Ishikawa (cell line): ENCODE data around the gene ESRRA.

Experiments
- CEBPB ChIP-seq: IDR thresholded peaks from 2 replicates; pipeline ENCODE4 v1.6.1; 2012
- CREB1 ChIP-seq: IDR thresholded peaks from 2 replicates; pipeline ENCODE4 v1.6.1; 2012; ENCODE audit warnings: low read depth
- EP300 ChIP-seq: IDR thresholded peaks from 2 replicates; pipeline ENCODE4 v1.6.1; 2012; ENCODE audit warnings: borderline replicate concordance
- RAD21 ChIP-seq: IDR thresholded peaks from 2 replicates; pipeline ENCODE4 v1.6.1; 2012; ENCODE audit warnings: low read depth
- TAF1 ChIP-seq: IDR thresholded peaks from 2 replicates; pipeline ENCODE4 v1.6.1; 2012; ENCODE audit warnings: low read depth, mild to moderate bottlenecking
- TCF12 ChIP-seq: IDR thresholded peaks from 2 replicates; pipeline ENCODE4 v1.6.1; 2012; ENCODE audit warnings: low read depth
- TF ChIP-seq, protein P1 (sequence below): IDR thresholded peaks from 2 replicates; pipeline ENCODE4 v1.6.1; 2012; ENCODE audit warnings: low read depth, mild to moderate bottlenecking

DNA sequence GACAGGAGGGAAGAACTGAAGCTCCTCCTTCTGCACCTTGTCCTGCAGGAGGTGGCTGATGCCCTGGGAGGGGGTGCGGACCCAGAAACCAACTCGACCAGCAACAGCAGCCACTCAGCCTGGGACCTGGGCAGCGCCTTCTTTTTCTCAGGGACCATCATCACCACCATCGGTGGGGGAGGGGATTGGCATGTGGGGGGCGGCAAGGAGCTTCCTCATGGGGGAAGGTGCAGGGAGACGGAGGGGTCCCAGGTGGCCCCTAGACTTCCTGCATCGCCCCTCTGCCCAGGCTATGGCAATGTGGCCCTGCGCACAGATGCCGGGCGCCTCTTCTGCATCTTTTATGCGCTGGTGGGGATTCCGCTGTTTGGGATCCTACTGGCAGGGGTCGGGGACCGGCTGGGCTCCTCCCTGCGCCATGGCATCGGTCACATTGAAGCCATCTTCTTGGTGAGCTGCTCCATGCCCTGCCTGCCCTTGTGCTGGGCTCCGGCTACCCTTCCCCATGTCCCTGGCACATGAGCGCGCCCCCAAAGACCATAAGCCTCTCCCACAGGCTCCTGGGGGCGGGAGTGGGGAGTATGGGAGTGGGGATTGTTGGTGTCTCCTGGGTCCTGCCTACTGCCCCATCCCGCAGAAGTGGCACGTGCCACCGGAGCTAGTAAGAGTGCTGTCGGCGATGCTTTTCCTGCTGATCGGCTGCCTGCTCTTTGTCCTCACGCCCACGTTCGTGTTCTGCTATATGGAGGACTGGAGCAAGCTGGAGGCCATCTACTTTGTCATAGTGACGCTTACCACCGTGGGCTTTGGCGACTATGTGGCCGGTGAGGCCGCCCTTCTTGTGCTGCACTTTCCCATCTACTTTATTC, 8.3 kb upstream of the ESRRA start:
- no peak for TF ChIP-seq EP300
- TF ChIP-seq, protein P1, sequence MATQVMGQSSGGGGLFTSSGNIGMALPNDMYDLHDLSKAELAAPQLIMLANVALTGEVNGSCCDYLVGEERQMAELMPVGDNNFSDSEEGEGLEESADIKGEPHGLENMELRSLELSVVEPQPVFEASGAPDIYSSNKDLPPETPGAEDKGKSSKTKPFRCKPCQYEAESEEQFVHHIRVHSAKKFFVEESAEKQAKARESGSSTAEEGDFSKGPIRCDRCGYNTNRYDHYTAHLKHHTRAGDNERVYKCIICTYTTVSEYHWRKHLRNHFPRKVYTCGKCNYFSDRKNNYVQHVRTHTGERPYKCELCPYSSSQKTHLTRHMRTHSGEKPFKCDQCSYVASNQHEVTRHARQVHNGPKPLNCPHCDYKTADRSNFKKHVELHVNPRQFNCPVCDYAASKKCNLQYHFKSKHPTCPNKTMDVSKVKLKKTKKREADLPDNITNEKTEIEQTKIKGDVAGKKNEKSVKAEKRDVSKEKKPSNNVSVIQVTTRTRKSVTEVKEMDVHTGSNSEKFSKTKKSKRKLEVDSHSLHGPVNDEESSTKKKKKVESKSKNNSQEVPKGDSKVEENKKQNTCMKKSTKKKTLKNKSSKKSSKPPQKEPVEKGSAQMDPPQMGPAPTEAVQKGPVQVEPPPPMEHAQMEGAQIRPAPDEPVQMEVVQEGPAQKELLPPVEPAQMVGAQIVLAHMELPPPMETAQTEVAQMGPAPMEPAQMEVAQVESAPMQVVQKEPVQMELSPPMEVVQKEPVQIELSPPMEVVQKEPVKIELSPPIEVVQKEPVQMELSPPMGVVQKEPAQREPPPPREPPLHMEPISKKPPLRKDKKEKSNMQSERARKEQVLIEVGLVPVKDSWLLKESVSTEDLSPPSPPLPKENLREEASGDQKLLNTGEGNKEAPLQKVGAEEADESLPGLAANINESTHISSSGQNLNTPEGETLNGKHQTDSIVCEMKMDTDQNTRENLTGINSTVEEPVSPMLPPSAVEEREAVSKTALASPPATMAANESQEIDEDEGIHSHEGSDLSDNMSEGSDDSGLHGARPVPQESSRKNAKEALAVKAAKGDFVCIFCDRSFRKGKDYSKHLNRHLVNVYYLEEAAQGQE, result no peak
- no peak for TF ChIP-seq CREB1
- no peak for TF ChIP-seq RAD21
- no peak for TF ChIP-seq TAF1
- TF ChIP-seq CEBPB, result no peak
- TF ChIP-seq TCF12, result no peak
